Trophoblast cell (in vitro differentiated cells and primary cell): ENCODE data around the gene SLC39A12.

Experiments used
- DNase-seq, 2 donors: peaks; one replicate each; pipeline ENCODE4 v3.0.0-alpha.2; 2016
- H2AFZ ChIP-seq: 2 replicates; pipeline ENCODE4 v1.6.1; 2013; ENCODE audit warnings: low read length, moderate library complexity, mild to moderate bottlenecking; ENCODE audit not compliant: insufficient read depth, poor library complexity
- H2AK5ac ChIP-seq: 2 replicates; pipeline ENCODE4 v1.6.1; 2013; ENCODE audit warnings: mild to moderate bottlenecking, low read length
- H2BK120ac ChIP-seq: 2 replicates; pipeline ENCODE4 v1.6.1; 2013; ENCODE audit warnings: low read length, mild to moderate bottlenecking, moderate library complexity; ENCODE audit not compliant: insufficient read depth, poor library complexity
- H2BK12ac ChIP-seq: 2 replicates; pipeline ENCODE4 v1.6.1; 2013; ENCODE audit warnings: mild to moderate bottlenecking, low read length, moderate library complexity
- H2BK5ac ChIP-seq: 2 replicates; pipeline ENCODE4 v1.6.1; 2013; ENCODE audit warnings: low read length, low read depth, moderate library complexity, mild to moderate bottlenecking; ENCODE audit not compliant: poor library complexity
- H3K14ac ChIP-seq: 2 replicates; pipeline ENCODE4 v1.6.1; 2013; ENCODE audit warnings: mild to moderate bottlenecking, low read length
- H3K18ac ChIP-seq: 2 replicates; pipeline ENCODE4 v1.6.1; 2013; ENCODE audit warnings: mild to moderate bottlenecking, low read length
- H3K23ac ChIP-seq: 2 replicates; pipeline ENCODE4 v1.6.1; 2013; ENCODE audit warnings: low read length
- H3K27ac ChIP-seq: 2 replicates; pipeline ENCODE4 v1.5.1; 2013; ENCODE audit warnings: low read depth, mild to moderate bottlenecking, inconsistent platforms, low read length, moderate library complexity
- H3K27me3 ChIP-seq: 2 replicates; pipeline ENCODE4 v1.6.1; 2013; ENCODE audit warnings: inconsistent platforms, mild to moderate bottlenecking, low read length, moderate library complexity; ENCODE audit not compliant: insufficient read depth
- H3K36me3 ChIP-seq, 2 experiments: 1 replicate in 1 of 2; 2 replicates in 1 of 2; pipeline ENCODE4 v1.6.1; 2013; ENCODE audit warnings: low read length in 2 of 2, mild to moderate bottlenecking in 2 of 2, moderate library complexity in 1 of 2; ENCODE audit not compliant: insufficient read depth in 2 of 2, control insufficient read depth in 1 of 2
- H3K4ac ChIP-seq: 2 replicates; pipeline ENCODE4 v1.6.1; 2013; ENCODE audit warnings: low read depth, mild to moderate bottlenecking, low read length, moderate library complexity
- H3K4me1 ChIP-seq, 2 experiments: 1 replicate in 1 of 2; 2 replicates in 1 of 2; pipeline ENCODE4 v1.6.1; 2013; ENCODE audit warnings: low read length in 2 of 2, mild to moderate bottlenecking in 2 of 2, moderate library complexity in 1 of 2; ENCODE audit not compliant: insufficient read depth in 2 of 2, control insufficient read depth in 1 of 2
- H3K4me2 ChIP-seq: 2 replicates; pipeline ENCODE4 v1.6.1; 2013; ENCODE audit warnings: inconsistent platforms, mild to moderate bottlenecking, low read length, moderate library complexity
- H3K4me3 ChIP-seq: 2 replicates; pipeline ENCODE4 v1.5.1; 2013; ENCODE audit warnings: mild to moderate bottlenecking, low read depth, low read length, inconsistent platforms
- H3K79me1 ChIP-seq: one replicate; pipeline ENCODE4 v1.6.1; 2013; ENCODE audit warnings: low read length
- H3K79me2 ChIP-seq: 2 replicates; pipeline ENCODE4 v1.6.1; 2013; ENCODE audit warnings: low read length, mild to moderate bottlenecking; ENCODE audit not compliant: control insufficient read depth, insufficient read depth, poor library complexity
- H3K9ac ChIP-seq: 2 replicates; pipeline ENCODE4 v1.6.1; 2013; ENCODE audit warnings: mild to moderate bottlenecking, low read length
- H3K9me3 ChIP-seq: 2 replicates; pipeline ENCODE4 v1.6.1; 2013; ENCODE audit warnings: low read depth, mild to moderate bottlenecking, control low read depth, inconsistent platforms, low read length; ENCODE audit not compliant: insufficient read depth
- H4K12ac ChIP-seq: 2 replicates; pipeline ENCODE4 v1.6.1; 2013; ENCODE audit warnings: low read depth, mild to moderate bottlenecking, low read length, moderate library complexity
- H4K8ac ChIP-seq: 2 replicates; pipeline ENCODE4 v1.6.1; 2013; ENCODE audit warnings: low read depth, mild to moderate bottlenecking, low read length, moderate library complexity
- H4K91ac ChIP-seq: one replicate; pipeline ENCODE4 v1.6.1; 2013; ENCODE audit warnings: low read depth, mild to moderate bottlenecking, low read length, moderate library complexity
- WGBS: extraction: QIAGEN DNeasy Blood & Tissue Kit; methylation state at CpG from one replicate; pipeline ENCODE4 v1.1.7; 2013; ENCODE audit warnings: missing lambda C conversion rate; ENCODE audit not compliant: insufficient read length, insufficient coverage; ENCODE audit errors: extremely low coverage; 5-methylcytosine and 5-hydroxymethylcytosine counted together

SLC39A12 gene

GRCh38 chr10:17980846-17981565 is 29.3 kb downstream of the SLC39A12 start:
- no peaks in the 10 kb centered on the region for H3K27me3 ChIP-seq
- H2BK12ac ChIP-seq: no peak overlapping the region
- H3K27ac ChIP-seq: no peak overlapping the region

GRCh38 chr10:17981766-17982380 is 30.2 kb downstream of the SLC39A12 start:
- Histone ChIP-seq H3K79me1 (peaks cover 2% of the 10 kb centered on the region), H3K14ac (no peak overlapping the region), H3K23ac (no peak overlapping the region), H3K4me3 (no peak overlapping the region), H3K9ac (no peak overlapping the region), H2AFZ (no peak overlapping the region), H3K9me3 (no peaks in the 10 kb centered on the region), H2BK5ac (peak overlapping the region; percentile 31), H3K79me2 (no peaks in the 10 kb centered on the region), H4K91ac (peak overlapping the region; percentile 55), H4K12ac (no peak overlapping the region), H2AK5ac (no peak overlapping the region), H3K4me2 (no peak overlapping the region), H3K18ac (no peak overlapping the region), H2BK120ac (no peak overlapping the region), H3K36me3 (no peaks in the 10 kb centered on the region), H3K27ac (no peak overlapping the region), H3K4ac (no peak overlapping the region), H4K8ac (no peak overlapping the region), H2BK12ac (no peak overlapping the region), H3K27me3 (no peaks in the 10 kb centered on the region), H3K4me1 (peaks cover 2 to 3% of the 10 kb centered on the region in 2 experiments)
- no CpG with 5 or more reads among the region's 1 CpG for WGBS
- DNase-seq: peak in 1 of 2 donors; percentile 50

More at GRCh38 chr10:17980846-17981565, 29.3 kb downstream of the SLC39A12 start:
- no CpG with 5 or more reads among the region's 6 CpGs for whole genome bisulfite sequencing
- Histone ChIP-seq H3K14ac (no peak overlapping the region), H3K4ac (no peak overlapping the region), H3K4me2 (no peak overlapping the region), H2BK120ac (no peak overlapping the region), H4K91ac (no peak overlapping the region), H3K9ac (no peak overlapping the region), H3K4me1 (peaks cover 2 to 3% of the 10 kb centered on the region in 2 experiments), H3K79me1 (peaks cover 2% of the 10 kb centered on the region), H3K79me2 (no peaks in the 10 kb centered on the region), H2AK5ac (no peak overlapping the region), H3K36me3 (no peaks in the 10 kb centered on the region), H3K9me3 (no peaks in the 10 kb centered on the region), H2BK5ac (no peak overlapping the region), H4K12ac (no peak overlapping the region), H3K18ac (no peak overlapping the region), H3K23ac (no peak overlapping the region), H3K4me3 (no peak overlapping the region), H4K8ac (no peak overlapping the region), H2AFZ (no peak overlapping the region)
- DNase-seq: no peak

DNA sequence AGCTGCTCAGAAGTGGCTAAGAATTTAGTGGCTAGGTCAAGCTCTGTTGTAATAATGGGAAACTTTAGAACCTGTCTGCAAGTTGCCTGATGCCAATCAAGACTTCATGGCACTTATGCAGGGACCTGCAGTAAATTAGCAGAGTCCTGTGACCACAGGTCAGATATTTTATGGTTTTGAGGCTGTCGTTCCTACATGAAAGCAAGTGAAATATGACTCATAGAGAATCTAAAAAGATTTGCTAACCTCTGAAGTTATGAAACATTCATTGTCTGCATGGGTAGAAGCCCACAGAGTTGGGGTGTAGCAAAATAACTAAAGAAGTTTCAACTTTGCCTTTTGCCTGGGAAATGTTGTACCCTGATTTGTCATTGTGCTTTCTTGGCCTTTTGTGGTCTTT is 32.3 kb downstream of the SLC39A12 start:
- Histone ChIP-seq H3K23ac (no peak overlapping the region), H2BK12ac (no peak overlapping the region), H3K27me3 (no peaks in the 10 kb centered on the region), H3K79me2 (no peaks in the 10 kb centered on the region), H3K36me3 (no peaks in the 10 kb centered on the region), H3K9me3 (peaks cover 2% of the 10 kb centered on the region), H3K79me1 (peaks cover 2% of the 10 kb centered on the region), H3K4me3 (no peak overlapping the region), H2AK5ac (no peak overlapping the region), H3K4me2 (no peak overlapping the region), H3K4me1 (peaks cover 2 to 3% of the 10 kb centered on the region in 2 experiments), H2BK5ac (no peak overlapping the region), H4K8ac (no peak overlapping the region), H4K12ac (no peak overlapping the region), H3K4ac (no peak overlapping the region), H3K18ac (no peak overlapping the region), H2BK120ac (no peak overlapping the region), H4K91ac (no peak overlapping the region), H3K27ac (no peak overlapping the region), H2AFZ (no peak overlapping the region), H3K9ac (no peak overlapping the region), H3K14ac (no peak overlapping the region)
- no CpG with 5 or more reads among the region's 1 CpG for WGBS
- DNase-seq: no peak

- no peak overlapping the region for H2BK120ac ChIP-seq
- H2AFZ ChIP-seq: no peak overlapping the region
- H3K9me3 ChIP-seq: peaks cover 2% of the 10 kb centered on the region
- H3K4me2 ChIP-seq: no peak overlapping the region
- no peak overlapping the region for H3K4me3 ChIP-seq
- WGBS: no CpG with 5 or more reads among the region's 4 CpGs
- no peak overlapping the region for H4K8ac ChIP-seq
- no peaks in the 10 kb centered on the region for H3K27me3 ChIP-seq
- no peak overlapping the region for H3K9ac ChIP-seq
- H3K79me2 ChIP-seq: no peaks in the 10 kb centered on the region
- H2BK12ac ChIP-seq: no peak overlapping the region
- no peak overlapping the region for H4K12ac ChIP-seq
- H2AK5ac ChIP-seq: no peak overlapping the region
- no peak overlapping the region for H4K91ac ChIP-seq
- H3K4ac ChIP-seq: no peak overlapping the region
- H3K27ac ChIP-seq: no peak overlapping the region
- peaks cover 2% of the 10 kb centered on the region for H3K79me1 ChIP-seq
- peaks cover 2 to 3% of the 10 kb centered on the region in 2 experiments for H3K4me1 ChIP-seq
- DNase-seq: no peak
- H3K18ac ChIP-seq: no peak overlapping the region
- H3K36me3 ChIP-seq: no peaks in the 10 kb centered on the region
- H3K14ac ChIP-seq: no peak overlapping the region
- H3K23ac ChIP-seq: no peak overlapping the region
- H2BK5ac ChIP-seq: no peak overlapping the region
Measured at GRCh38 chr10:17984563-17984962, 32.8 kb downstream of the SLC39A12 start.
